SK-N-MC (cell line): ENCODE measurements around the gene CTSZ.

Source experiments
- DNase-seq: peaks from one replicate; pipeline ENCODE4 v3.0.0-alpha.2; 2011; ENCODE audit warnings: low read depth, low spot score
- H3K27ac ChIP-seq: fragments of 200-600 bp; sonication (generic); 2 replicates; pipeline ENCODE4 v1.5.1; 2016; ENCODE audit warnings: mixed run types
- H3K36me3 ChIP-seq: fragments of 200-600 bp; sonication (generic); 2 replicates; pipeline ENCODE4 v1.6.1; 2017; ENCODE audit warnings: antibody characterized with exemption, low read length, mixed read lengths; ENCODE audit not compliant: insufficient read depth
- H3K4me3 ChIP-seq: fragments of 200-600 bp; sonication (generic); 2 replicates; pipeline ENCODE4 v1.5.1; 2016
- H3K9ac ChIP-seq: fragments of 200-600 bp; sonication (generic); 2 replicates; pipeline ENCODE4 v1.8.0; 2017; ENCODE audit warnings: mixed run types, mixed read lengths; ENCODE audit not compliant: insufficient read length
- H3K9me3 ChIP-seq: fragments of 200-600 bp; sonication (generic); 2 replicates; pipeline ENCODE4 v1.6.1; 2017; ENCODE audit warnings: low read depth, mild to moderate bottlenecking, antibody characterized with exemption, low read length, moderate library complexity, mixed read lengths
- EZH2 ChIP-seq: fragments of 200-600 bp; sonication (generic); IDR thresholded peaks from one replicate; pipeline ENCODE4 v1.6.1; 2017; ENCODE audit warnings: antibody characterized with exemption
- FOXP2 ChIP-seq: optimal IDR thresholded peaks from 2 replicates; pipeline ENCODE3; 2011; ENCODE audit warnings: mild to moderate bottlenecking, moderate library complexity; ENCODE audit not compliant: insufficient read depth; ENCODE audit errors: extremely low read length, control extremely low read depth
- POLR2AphosphoS5 ChIP-seq: IDR thresholded peaks from 2 replicates; pipeline ENCODE4 v1.6.1; 2012; ENCODE audit warnings: mild to moderate bottlenecking, low read depth, low read length, borderline replicate concordance

Gene CTSZ

DNA sequence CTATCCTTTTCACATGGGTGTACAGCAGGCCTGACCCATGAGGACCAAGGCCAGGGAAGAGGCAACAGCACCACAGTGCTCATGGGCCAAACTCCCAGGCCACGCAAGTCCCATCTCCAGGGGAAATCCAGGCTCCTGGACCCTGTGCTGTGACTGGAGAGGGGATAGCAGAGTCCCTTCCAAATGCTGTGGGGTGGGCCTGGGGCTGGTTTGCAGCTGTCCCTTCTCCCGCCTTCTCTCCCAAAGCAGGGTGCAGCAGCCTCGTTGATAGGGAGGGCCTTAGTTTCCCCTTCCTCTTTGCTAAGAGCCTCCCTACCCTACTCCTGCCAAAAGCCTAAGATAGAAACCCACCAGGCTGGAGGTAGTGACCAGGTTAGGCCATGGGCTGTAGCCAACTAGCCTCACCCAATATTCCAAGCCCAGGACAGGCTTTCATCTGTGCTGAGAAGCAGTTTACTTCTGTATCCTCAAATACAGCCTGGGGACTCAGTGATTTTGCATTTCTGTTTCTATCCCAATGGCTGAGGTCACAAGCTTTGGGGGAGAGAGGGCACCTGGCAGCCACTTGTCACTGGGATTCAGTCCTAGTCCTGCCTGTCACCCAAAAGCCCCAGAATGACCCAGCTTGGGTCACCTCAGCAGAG, 1.4 kb downstream of the CTSZ start:
- TF ChIP-seq EZH2 = no peak
- TF ChIP-seq POLR2AphosphoS5 = no peak
- TF ChIP-seq FOXP2 = no peak
- Histone ChIP-seq H3K27ac (no peak overlapping the region), H3K9me3 (no peaks in the 10 kb centered on the region), H3K9ac (no peak overlapping the region), H3K36me3 (no peaks in the 10 kb centered on the region), H3K4me3 (no peak overlapping the region)
- no peak for DNase-seq

GRCh38 chr20:59004763-59005522, 2.1 kb downstream of the CTSZ start:
- H3K9me3 ChIP-seq = no peaks in the 10 kb centered on the region
- no peak overlapping the region for H3K27ac ChIP-seq
- no peak overlapping the region for H3K9ac ChIP-seq
- no peaks in the 10 kb centered on the region for H3K36me3 ChIP-seq
- TF ChIP-seq POLR2AphosphoS5 = no peak
- TF ChIP-seq EZH2 = no peak
- TF ChIP-seq FOXP2 = no peak
- no peak overlapping the region for H3K4me3 ChIP-seq
- DNase-seq = no peak

- H3K9me3 ChIP-seq = no peaks in the 10 kb centered on the region
- H3K9ac ChIP-seq = no peak overlapping the region
- TF ChIP-seq POLR2AphosphoS5 = no peak
- no peak for TF ChIP-seq FOXP2
- no peak for TF ChIP-seq EZH2
- no peak for DNase-seq
- no peak overlapping the region for H3K4me3 ChIP-seq
- no peak overlapping the region for H3K27ac ChIP-seq
- no peaks in the 10 kb centered on the region for H3K36me3 ChIP-seq
Measured at GRCh38 chr20:59004493-59004762, 2.6 kb downstream of the CTSZ start.

- Histone ChIP-seq H3K9me3 (no peaks in the 10 kb centered on the region), H3K36me3 (no peaks in the 10 kb centered on the region), H3K9ac (no peak overlapping the region), H3K4me3 (no peak overlapping the region), H3K27ac (no peak overlapping the region)
- DNase-seq = no peak
- TF ChIP-seq FOXP2 = no peak
- TF ChIP-seq POLR2AphosphoS5 = no peak
- no peak for TF ChIP-seq EZH2
Measured at GRCh38 chr20:59003836-59004492, 3.1 kb downstream of the CTSZ start.

- Histone ChIP-seq H3K36me3 (no peaks in the 10 kb centered on the region), H3K4me3 (no peak overlapping the region), H3K9me3 (no peaks in the 10 kb centered on the region), H3K27ac (no peak overlapping the region), H3K9ac (no peak overlapping the region)
- TF ChIP-seq POLR2AphosphoS5 (no peak), FOXP2 (no peak), EZH2 (no peak)
- no peak for DNase-seq
Measured at GRCh38 chr20:59002874-59003399, 4.1 kb downstream of the CTSZ start.

DNA sequence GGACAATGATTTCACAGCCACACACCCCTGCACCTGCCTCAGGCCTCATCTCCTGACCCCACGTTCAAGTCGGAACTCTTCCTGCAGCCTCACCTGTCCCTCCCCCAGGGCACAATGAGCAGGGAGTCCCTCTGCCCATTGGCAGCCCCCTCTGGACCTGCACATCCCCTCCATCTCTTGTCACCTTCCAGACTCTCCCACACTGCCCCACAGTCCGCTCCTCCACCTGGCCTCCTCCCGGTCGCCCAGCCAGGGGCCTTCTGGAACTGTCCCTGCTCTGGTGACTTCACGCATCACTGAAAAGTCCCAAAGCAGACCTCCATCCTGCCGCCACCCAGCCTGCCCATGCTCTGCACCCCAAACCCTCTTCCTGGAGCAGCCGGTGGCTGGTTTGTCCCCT, 4.7 kb downstream of the CTSZ start:
- Histone ChIP-seq H3K9me3 (no peaks in the 10 kb centered on the region), H3K4me3 (no peak overlapping the region), H3K27ac (no peak overlapping the region), H3K36me3 (no peaks in the 10 kb centered on the region), H3K9ac (no peak overlapping the region)
- no peak for DNase-seq
- TF ChIP-seq FOXP2 (no peak), EZH2 (no peak), POLR2AphosphoS5 (no peak)

- Histone ChIP-seq H3K9me3 (no peaks in the 10 kb centered on the region), H3K9ac (no peak overlapping the region), H3K27ac (no peak overlapping the region), H3K36me3 (no peaks in the 10 kb centered on the region), H3K4me3 (no peak overlapping the region)
- no peak for DNase-seq
- TF ChIP-seq FOXP2 (no peak), EZH2 (no peak), POLR2AphosphoS5 (no peak)
Measured at GRCh38 chr20:59001449-59002171, 5.4 kb downstream of the CTSZ start.

- Histone ChIP-seq H3K9me3 (no peaks in the 10 kb centered on the region), H3K36me3 (0 out of 2 replicates have a peak, but pooled peaks cover under 1% of the 10 kb centered on the region), H3K4me3 (no peak overlapping the region), H3K27ac (no peak overlapping the region), H3K9ac (no peak overlapping the region)
- DNase-seq = no peak
- TF ChIP-seq FOXP2 (no peak), POLR2AphosphoS5 (no peak), EZH2 (no peak)
Measured at GRCh38 chr20:59001068-59001448, 6.0 kb downstream of the CTSZ start.
